Measurements from ENCODE around the gene SERPINH1.

The SERPINH1 gene

GRCh38 chr11:75591371-75591770 lies 29.3 kb downstream of the SERPINH1 start:
- no peak for DNase-seq (ENCODE audit: low read depth)
- H3K4me3 ChIP-seq (ENCODE audit: low read depth, low read length), result no peak overlapping the region
- TF ChIP-seq CTCF (IDR thresholded peaks at IDR 0.05; ENCODE audit: control insufficient read depth, extremely low read depth, insufficient read depth), result no peak

DNA sequence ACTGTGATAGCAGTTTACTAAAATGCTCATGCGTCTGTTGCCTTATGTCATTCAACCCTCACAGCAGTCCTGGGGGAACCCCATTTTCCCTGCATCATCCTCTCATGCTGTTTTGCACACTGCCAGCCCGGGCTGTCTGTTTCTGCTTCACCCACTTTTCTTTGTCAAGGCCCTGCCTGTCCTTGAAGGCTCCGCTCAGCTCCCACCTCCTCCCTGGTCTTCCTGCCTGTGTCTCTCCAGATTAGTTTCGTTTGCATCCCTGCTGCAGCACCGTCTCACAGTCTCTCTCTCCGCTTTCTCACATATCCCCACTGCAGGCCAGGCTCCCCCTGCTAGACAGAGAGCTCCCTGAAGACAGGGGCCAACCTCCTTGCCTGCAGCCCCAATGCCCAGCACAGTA lies 29.9 kb downstream of the SERPINH1 start:
- DNase-seq (ENCODE audit: low read depth), result no peak
- H3K4me3 ChIP-seq (ENCODE audit: low read depth, low read length), result no peak overlapping the region
- no peak for TF ChIP-seq CTCF (IDR thresholded peaks at IDR 0.05; ENCODE audit: control insufficient read depth, extremely low read depth, insufficient read depth)

DNA sequence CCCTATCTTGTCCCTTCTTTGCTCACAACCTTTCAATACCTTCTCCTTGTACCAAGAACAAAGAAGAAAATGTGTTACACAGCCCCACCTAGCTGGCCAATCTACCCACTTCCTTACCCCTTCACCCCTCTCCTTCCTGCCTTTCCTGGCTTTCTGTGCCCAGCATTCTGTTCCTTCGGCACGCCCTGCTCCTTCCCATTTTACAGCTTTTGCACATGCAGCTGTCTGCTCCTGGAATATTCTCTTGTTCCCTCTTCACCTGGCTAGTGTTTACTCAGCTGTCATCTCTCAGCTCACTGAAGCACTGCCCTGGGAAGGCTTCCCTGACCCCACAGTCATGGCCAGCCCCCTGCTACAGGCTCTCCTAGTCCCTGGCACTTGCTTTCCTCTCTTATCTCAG lies 30.7 kb downstream of the SERPINH1 start:
- no peak overlapping the region for H3K4me3 ChIP-seq (ENCODE audit: low read depth, low read length)
- TF ChIP-seq CTCF (IDR thresholded peaks at IDR 0.05; ENCODE audit: control insufficient read depth, extremely low read depth, insufficient read depth), result peak; percentile 10; the same call in 1 of the 2 replicates
- peak; percentile 35 for DNase-seq (ENCODE audit: low read depth)

DNA sequence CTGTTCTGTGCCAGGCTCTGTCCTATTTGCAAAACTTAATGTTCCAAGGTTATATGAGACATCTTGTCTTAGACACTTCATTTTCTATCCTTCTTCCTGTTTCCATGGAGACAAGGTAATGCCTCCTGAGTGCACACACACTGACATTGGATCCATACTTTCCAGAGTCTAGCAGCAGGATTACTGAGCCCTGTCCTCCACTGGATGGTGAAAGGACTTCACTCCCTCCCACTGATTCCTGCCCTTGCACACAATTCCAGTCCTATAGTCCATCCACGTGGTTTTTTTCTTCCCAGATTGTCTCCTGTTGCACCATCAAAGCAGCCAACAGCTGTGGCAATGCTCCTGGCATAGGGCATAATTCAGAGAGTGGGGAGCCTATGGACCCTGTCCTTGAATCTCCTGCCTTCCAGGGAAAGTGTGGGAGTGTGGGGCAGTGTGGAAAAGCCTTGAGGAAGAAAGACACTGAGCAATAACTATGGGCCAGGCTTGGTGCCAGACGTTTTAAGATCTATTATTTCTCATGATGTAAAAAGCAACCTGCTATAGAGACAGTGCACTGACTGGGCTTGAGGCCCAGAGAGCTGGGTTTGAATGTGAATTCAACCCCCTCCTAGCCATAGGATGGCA lies 31.3 kb downstream of the SERPINH1 start:
- no peak for DNase-seq (ENCODE audit: low read depth)
- no peak for TF ChIP-seq CTCF (IDR thresholded peaks at IDR 0.05; ENCODE audit: control insufficient read depth, extremely low read depth, insufficient read depth)
- H3K4me3 ChIP-seq (ENCODE audit: low read depth, low read length), result no peak overlapping the region

- no peak for TF ChIP-seq CTCF (IDR thresholded peaks at IDR 0.05; ENCODE audit: control insufficient read depth, extremely low read depth, insufficient read depth)
- DNase-seq (ENCODE audit: low read depth), result no peak
- H3K4me3 ChIP-seq (ENCODE audit: low read depth, low read length), result no peak overlapping the region
These were observed 32.2 kb downstream of the SERPINH1 start for GRCh38 chr11:75594211-75594610.

GRCh38 chr11:75595429-75595828 lies 33.4 kb downstream of the SERPINH1 start:
- TF ChIP-seq CTCF (IDR thresholded peaks at IDR 0.05; ENCODE audit: control insufficient read depth, extremely low read depth, insufficient read depth), result no peak
- no peak for DNase-seq (ENCODE audit: low read depth)
- no peak overlapping the region for H3K4me3 ChIP-seq (ENCODE audit: low read depth, low read length)

- no peak for TF ChIP-seq CTCF (IDR thresholded peaks at IDR 0.05; ENCODE audit: control insufficient read depth, extremely low read depth, insufficient read depth)
- no peak overlapping the region for H3K4me3 ChIP-seq (ENCODE audit: low read depth, low read length)
- no peak for DNase-seq (ENCODE audit: low read depth)
These were observed 34.9 kb downstream of the SERPINH1 start for GRCh38 chr11:75596914-75597313.
